HS-27A (cell line): Measurements from ENCODE around the gene ELF4.

ENCODE experiments used
- DNase-seq: peaks from one replicate; pipeline ENCODE4 v3.0.0-alpha.2; 2012; ENCODE audit warnings: low read depth, missing footprints

ELF4 gene

DNA sequence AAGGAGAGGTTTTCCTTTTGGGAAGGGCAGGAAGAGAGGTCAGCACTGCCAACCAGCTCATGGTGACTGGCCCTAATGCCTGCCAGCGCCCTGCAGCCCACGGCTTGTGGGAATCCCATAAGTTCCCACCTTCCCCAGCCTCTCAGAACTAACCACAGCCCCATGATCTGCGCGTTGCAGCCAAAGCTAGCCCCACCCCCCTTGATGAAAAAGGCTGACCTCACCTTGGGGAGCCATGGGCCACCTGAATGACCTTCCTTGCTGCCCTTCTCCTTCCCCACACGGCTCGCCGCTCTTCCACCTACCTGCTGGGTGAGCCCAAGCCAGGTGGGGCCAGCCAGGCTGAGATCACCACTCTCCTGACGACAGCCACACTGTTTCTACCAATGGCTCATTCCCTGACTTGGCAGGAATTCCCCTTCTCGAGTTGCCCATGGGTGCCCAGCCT is 3.9 kb upstream of the ELF4 start:
- no peak for DNase-seq

DNA sequence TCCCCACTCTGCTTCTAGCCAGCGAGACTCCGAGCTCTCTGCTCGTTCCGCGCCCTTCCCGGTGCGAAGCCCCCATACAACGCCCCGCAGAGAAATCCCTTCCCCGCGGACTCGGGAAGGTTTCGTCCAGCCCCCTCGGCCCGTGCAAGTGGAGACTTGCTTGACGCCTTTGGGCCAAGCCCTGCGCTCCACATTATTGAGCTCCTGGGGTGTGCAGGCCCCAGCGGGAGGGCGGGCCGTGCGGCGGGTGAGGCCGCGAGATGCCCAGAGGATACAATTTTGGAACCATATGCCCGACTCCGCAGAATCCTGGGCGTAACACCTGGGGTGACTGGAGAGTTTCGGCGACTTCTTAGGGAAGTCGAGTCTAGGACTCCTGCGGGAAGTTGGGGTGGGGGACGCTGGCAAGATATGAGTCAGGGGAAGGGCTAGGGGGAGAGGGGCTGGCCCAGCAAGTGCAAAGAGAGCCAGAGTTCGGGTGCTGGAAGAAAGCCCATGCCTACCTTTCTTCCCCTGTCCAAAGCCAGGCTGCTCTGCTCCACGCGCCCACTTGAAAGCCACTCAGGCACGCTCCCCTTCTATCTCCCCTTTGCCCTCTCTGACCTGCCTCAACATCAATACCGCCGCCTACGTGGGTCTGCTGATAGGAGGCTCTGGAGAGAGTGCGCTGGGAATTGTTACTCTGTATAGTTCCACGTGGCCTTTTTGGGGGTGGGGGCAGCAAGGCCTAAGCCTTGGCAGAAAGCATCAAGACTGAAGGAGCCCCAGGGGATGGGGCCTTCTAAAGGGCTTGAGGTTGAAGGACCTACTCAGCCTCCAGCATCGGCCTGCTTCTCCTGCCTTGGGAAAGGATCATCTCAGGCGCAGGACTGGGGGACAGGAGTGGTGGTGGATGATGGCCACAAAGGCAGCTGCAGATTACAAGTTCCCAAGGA is 1.2 kb upstream of the ELF4 start:
- no peak for DNase-seq

DNA sequence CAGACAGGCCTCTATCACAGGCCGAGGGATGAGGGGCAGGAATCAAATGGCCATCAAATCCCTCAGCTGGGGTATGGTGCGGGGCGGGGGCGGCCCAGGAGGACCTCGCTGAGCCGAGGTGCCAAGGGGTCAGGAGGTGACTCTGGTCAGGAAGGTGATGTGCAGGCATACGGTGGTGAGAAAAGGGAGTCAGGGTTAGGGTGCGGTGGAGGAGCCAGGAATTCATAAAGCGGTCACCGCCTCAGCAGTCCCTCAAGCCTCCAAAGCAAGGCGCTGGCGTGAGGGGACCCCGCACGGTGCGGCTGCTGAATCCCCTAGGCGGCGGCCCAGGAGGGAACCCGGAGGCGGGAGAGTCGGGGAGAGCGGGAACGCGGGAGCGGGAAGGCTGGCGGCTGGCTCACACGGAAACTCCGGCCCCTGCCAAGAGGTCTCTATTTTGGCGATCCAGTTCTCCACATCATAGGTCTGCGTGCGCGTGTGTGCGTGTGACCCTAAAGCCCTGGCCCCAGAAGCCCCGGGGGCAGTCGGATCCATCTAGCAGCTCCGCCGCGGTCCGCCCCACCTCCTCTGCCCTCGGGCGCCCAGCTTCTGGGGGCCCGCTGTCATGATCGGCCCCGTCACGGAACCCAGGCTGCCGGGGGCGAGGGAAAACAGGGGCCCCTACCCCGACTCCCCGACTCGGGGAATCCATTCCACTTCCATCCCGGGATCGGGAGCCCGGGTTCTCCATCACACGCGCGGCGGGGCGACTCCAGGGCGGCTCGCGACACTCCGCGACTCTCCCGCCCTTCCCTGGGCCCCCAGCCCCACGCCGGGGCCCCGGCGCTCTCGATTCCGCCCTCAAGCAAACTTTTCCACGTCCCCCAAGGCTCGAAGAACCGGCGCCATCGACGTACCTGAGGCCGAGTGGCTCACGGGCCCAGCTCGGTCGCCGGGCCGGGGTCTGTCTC is 593 bp downstream of the ELF4 start:
- no peak for DNase-seq

DNA sequence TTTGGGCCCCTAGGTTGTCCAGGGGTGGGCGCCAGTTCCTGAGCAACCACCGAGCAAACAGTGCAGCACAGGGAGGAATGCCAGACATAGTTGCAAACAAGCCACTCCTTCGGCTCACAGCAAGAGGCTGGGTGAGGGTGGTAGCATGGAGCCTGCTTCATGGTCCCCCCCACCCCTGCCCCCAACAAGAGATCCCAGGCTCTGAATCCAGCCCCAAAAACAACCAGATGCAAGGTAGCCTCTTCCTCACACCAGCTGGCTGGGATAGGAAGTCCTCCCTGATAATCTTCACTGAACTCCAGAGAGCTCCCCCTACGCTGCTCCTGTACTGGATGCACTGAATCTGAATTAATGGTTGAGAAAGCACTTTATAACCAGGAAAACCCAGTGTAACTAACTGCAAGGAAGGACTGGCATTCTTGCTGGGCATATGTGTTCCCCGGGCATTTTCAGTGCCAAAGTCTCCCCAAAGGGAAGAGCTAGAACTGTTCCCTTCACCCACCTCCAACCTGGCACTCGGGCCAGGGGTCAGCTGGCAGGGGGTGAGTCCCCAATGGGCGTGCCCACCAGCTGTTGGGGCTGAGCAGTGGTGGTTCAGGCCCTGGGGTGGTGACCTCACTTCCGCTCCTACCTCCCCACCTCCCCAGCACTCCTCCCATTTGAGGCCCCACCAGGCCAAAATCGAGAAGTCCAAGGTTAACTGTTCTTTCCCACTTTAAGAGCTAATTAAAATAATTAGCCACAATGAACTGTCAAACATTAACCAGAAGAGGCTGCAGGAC is 1.5 kb downstream of the ELF4 start:
- no peak for DNase-seq

DNA sequence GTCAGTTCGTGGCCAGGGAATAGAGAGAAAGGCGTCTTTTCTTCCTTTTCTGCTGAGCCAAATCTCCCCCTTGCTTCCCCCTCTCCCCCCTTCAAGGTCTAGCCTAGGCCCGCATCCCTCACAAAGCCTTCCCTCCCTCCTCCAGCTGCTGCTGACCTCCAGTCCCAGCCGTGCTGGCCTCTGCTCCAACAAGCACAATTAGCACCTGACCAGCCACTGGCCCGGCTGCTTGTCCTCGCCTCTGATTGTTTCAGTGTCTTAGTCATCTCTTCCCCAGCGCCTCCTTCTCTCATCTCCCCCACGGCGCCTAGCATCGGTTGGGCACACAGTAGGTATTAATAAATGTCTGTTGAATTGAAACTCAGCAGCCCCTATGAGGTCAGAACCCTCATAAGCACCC is 4.2 kb downstream of the ELF4 start:
- no peak for DNase-seq

DNA sequence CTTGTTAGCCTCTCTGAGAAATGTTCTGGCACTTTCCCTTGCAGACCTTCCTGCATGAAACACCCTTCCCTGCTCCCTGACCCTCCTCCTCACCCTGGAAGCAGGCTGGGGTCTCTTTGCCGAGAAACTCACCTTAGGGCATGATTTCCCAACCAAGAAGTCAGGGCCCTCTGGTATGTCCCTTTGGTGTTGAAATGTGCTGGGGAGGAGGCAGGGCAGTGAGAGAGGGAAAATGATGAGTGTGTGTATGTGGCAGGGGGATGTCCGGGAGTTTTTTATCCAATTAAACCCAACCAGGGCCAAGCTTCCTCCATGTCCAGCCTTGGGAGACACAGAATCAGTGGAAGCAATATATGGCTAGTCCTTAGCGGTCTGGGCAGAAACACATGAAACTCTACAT is 5.1 kb downstream of the ELF4 start:
- no peak for DNase-seq

DNA sequence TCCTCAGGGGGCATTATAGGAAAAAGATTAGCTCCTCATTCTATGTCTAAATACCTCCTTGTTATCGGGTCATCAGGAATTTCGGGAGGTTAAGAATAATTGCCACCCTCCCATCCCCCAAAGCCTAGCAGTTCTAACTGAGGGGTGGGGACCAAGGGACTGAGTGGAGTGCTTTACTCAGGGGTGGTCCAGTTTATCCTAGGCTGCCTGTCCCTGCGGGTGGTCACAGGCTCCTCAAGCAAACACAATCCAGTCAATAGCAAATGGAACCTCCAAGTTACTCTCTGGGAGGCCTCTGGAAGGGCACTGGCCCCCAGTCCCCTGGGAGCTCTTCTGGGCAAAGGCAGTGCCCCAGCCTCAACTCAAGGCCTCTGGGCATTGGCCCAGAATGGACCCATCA is 6.7 kb downstream of the ELF4 start:
- DNase-seq = no peak

DNA sequence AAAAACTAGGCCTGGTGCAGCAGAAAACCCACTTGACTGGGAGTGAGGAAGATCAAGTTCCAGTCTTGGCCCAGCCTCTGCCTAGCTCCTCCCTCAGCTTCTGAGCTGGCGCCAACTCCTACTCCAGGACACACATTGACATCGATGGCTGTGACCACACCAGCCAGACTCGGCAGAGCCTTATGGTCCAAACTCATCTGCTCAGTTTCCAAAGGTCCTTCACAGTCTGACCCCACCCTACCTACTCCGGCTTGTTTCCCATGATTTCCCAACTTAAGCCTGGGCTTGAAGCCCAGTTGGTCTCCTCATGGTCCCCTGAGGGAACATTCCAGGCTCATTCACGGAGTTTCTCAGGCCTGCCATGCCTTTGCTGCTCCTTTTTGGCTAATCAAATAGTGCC is 10.1 kb downstream of the ELF4 start:
- no peak for DNase-seq

DNA sequence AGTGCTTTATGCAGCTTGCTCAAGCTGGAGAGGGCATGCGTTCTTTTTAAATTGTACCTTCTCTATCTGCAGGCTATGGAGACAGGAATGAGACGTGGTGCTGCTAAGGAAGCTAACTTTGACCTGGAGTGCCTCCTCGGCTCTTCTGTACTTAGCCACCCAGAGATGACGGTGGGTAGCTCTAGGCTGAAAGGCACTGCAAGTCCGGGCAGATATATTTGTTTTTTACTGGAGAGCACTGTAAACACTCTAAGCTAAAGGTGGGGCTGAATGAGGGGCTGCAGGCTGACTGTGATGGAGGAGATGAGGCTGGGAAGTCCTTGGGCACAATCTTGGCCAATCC is 12.1 kb downstream of the ELF4 start:
- DNase-seq = no peak

DNA sequence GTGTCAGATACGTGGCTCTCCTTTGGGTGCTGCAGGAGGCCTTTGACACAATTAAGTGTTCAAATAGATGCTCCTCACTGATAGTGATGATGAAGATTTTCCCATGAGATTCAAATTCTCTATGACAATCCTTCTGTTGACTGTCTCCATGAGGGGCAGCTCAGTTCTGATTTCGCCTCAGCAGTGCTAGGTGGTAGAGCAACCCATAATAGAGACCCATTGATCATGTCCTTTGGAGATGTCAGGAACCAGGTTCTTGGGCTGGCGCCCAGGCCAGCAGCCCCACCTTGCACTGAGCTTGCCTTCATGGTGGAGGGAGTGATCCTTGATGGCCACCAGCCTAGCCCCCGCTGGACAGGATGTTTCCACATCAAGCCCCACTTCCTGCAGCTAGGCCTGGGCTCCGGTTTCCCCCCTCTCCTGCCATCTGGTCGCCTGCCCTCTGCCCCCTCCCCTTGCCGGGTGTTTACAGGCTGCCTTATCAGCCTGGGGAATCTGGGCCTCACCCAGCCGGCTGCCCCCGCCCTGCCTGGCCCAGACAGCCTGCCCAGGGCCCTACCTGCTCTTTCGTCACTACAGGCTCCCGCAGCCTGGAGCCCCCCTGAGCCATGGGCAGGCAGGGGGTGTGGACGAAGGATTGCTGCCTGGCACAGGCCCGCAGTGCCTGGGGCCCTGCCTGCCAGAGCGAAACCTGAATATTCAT is 12.6 kb downstream of the ELF4 start:
- no peak for DNase-seq

DNA sequence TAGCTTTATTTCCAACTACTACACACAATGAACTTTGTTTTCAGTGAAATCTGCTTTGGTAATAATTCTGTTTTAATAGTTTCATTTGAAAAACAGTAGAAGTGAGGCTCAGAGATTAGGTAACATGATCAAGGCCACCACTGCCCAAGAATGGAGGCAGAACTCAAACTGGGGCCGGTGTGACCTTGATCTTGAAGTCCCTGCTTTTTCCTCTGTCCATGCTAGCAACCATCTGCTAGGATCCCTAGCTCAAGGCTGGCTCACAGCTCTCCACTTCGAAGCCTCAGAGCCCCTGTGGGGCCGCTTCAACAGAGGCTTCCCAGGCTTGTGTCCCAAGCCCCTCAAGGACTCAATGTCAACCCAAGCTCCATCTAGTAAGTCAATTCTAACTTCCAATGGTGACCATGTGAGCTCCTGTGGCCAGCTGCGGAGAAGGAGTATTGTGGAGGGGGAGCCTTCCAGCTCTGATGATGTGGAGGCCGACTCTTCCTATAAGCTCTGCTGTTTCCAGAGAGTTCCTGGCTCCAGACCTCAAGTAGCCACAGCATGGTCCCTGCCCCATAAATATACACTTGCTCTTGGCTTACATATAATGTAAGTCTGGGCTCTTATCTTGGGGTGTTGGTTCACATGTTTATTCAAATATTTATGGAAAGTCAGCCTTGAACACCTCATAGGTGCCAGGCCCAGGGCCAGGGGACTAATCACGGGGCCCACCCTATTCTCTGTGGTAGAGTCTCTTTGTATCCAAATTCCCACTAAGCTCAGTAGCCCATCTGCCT is 14.9 kb downstream of the ELF4 start:
- DNase-seq = no peak

DNA sequence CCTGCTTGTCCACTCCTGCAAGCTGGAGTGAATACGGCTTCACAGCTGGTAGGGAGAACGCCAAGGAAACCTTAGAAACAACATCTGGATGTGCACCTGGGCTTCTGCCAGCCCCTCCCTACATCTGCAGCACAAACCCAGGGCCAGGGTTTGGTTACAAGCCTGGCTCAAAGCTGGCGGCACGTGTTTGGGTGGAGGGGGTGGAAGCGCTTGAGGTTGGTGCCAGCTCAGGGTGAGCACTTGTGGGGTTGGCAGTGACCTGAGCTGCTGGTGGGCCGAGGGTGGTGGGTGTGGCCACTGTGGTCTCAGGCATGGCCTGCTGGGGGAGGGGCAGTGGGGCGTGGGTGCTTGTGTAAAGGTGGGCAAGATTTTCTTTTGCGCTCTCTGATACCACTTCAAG is 15.6 kb downstream of the ELF4 start:
- DNase-seq = no peak

DNA sequence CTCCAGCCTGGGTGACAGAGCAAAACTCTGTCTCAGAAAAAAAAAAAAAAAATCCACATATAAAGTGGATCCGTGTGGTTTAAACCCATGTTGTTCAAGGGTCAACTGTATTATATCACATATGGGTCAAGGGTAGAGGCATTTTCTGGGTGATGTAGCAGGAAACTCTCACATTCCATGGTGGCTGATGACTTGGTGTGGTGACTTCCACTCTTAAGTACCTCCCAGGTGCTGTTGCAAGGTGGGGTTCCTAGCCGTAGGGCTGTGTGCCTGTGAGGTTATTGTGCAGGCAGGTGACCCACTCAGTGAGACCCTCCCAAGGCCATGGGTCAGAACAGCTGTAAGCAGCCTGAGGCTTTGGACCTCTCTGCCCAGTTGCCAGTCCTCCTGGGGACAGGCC is 17.0 kb downstream of the ELF4 start:
- DNase-seq = no peak

DNA sequence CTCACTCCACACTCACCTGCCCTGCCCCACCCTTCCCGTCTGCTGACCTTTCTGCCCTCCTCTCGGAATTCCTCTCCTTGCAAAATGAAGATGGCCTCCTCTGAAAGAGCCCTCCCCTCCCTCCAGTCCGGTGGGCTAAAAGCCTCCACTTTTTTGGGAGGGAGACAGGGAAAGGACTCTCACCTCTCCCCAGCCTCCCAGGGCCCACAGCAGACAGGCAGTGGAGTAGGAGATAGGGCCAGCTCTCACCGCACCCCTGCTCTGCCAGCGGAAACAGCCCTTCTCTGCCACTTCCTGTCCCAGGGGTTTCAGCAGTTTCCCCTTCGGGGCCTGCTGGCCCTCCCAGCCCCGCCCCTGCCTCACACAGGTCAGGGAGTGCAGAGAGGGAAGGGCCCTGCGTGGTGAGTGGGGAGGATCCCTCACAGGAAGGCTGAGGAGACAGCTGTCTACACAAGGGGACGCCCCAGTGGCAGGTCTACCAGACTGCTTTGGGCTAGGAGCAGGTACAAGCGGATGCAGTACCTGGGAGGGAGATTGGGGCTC is 18.2 kb downstream of the ELF4 start:
- DNase-seq = no peak

DNA sequence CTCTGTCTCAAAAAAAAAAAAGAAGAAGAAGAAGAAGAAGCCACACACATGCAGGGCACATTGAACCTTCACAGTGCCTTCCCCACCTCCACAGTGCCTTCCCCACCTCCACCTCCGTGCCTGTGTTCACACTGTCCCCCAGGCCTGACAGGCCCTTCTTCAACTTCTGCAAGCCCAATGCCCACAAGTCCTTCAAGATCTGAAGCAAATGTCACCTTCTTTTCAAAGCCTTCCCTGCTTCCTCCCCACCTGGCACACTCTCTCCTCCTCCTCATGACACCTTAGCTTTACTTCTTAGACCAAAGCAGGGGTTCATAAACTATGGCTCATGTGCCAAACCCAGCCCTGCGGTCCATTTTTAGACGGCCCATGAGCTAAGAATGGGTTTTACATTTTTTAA is 19.9 kb downstream of the ELF4 start:
- no peak for DNase-seq

DNA sequence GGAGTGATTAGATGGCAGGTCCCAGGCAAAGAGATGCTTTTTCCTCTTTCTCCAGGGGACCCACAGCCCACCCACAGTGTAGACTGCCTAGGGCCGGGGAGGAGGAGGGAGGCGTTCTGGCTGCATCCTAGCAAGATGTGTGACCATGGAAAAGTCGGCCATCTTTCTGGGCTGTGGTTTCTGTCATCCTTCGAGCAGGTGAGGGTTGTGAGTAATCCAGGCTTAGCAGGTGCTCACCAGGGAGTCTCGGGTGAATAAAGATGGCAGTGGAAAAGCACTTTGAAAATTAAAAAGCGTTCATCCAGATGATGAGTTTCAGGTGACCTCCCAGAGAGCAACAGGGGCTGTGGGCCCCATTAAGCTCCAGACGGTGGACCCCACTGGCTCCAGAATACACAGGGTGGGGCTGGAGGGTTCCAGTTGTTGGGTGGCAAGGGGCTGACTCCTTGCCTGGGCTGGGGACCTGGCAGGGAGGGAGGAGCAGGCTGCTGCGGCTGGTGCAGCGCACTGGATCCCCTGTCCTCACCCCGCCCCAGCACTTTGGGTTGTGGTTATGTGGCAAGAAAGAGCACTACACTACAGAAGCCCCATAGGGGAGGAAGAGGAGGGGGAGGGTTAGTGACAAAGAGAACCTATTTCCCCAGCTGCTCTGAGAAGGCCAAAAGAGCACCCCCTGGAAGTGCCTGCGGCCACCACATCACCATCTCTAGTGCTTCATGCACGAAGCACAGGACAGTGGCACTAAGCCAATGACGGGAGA is 23.7 kb downstream of the ELF4 start:
- no peak for DNase-seq

DNA sequence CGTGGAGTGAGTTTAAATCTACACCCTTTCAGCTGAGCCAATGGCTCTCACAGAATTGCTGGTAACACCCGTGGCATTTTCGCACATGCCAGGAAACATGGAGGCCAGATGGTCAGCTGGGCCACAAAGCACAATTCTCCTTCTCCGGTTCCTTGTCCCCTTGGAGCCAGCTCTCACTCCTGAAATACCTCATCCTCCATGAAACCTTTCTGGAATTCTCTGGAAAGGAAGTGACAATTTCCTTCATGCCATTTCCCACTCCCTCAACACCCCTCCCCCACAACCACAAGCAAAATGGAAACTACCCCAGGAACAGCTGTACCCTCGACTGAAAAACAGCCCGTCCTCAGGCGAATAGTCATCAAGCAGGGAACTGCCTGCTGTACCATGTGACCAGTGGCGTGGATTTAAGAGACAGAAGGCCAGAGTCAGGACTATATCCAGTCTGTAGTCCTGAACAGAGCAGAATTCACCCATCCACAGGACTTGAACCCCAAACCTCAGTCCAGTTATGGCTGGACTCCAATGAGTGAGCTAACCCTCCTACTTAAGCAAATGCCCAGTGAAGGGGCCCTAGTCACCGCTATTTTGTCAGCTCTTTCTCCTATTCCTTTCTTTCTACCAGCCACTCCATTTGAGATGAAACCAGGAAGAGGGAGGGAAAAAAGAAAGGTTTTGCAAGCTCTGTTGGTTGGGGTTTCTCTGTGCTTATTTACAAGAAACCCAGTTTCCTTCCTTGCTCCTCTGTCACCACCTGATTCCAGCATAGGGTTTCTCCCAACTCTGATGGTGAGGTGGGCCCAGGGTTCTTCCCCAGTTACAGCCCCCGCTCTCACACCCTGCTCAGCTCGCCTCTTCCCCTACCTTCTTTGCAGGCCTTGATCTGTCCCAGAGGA is 24.5 kb downstream of the ELF4 start:
- DNase-seq = no peak

DNA sequence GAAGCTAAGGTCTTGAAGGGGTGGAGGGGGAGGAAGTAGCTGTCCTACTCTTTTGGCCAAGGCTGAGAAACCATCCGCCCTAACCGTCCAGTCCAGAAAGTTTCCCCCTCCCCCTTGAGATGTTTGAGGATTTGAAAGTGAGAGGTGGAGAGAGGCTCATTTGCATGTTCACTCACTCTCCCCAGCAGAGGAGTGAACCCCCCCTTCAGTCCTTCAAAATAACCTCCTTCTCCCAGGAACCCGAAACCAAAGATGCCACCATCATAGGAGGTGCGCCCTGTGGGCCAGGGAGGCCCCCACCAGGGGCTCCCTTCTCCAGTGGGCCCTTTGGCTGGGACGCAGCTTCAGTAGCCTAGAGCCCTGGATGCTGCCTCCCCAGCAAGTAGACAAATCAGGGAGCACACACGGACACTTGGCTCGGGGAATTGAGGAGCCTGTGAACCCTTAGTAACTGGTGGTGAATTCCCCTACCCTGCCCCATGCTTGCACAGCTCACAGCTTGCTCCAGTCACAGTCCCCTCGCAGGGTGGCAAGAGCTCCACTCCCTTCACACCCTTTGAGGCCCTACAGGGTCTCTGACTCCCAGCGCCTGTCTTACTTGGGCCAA is 25.6 kb downstream of the ELF4 start:
- DNase-seq = no peak
